22Rv1 (cell line): ENCODE measurements around the gene ZBTB20.
A peak's percentile ranks its signal among the peaks of the same experiment; 100 is the strongest.

ENCODE experiments used
- H3K27ac ChIP-seq: fragments of 450-650 bp; 2 replicates; pipeline ENCODE4 v1.5.1; 2017
- ZFX ChIP-seq: fragments of 450-650 bp; IDR thresholded peaks from 2 replicates; pipeline ENCODE4 v1.6.1; 2017; ENCODE audit warnings: antibody characterized with exemption, borderline replicate concordance
- TF ChIP-seq, protein P1 (sequence below): fragments of 450-650 bp; IDR thresholded peaks from 2 replicates; pipeline ENCODE4 v1.5.1; 2017; ENCODE audit warnings: mild to moderate bottlenecking

ZBTB20 gene

DNA sequence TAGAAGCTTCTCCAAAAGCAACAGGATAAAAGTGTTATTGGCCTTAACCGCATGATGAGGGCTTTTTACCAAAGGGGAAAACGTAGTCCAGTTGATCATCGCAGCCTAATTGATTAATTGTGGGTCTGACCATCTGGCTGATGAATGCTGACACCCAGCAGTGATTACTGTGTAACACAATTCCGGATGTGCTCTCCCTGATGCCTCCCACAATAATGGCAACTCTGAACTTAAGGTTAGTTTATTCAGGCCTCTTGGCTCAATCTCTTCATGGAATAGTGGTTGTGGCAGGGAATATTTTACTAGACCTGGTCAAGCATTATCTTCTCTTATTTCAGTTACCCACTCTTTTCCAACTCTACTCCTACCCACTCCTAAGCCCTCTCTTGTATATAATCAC, 520.3 kb downstream of the ZBTB20 start:
- TF ChIP-seq, protein P1, sequence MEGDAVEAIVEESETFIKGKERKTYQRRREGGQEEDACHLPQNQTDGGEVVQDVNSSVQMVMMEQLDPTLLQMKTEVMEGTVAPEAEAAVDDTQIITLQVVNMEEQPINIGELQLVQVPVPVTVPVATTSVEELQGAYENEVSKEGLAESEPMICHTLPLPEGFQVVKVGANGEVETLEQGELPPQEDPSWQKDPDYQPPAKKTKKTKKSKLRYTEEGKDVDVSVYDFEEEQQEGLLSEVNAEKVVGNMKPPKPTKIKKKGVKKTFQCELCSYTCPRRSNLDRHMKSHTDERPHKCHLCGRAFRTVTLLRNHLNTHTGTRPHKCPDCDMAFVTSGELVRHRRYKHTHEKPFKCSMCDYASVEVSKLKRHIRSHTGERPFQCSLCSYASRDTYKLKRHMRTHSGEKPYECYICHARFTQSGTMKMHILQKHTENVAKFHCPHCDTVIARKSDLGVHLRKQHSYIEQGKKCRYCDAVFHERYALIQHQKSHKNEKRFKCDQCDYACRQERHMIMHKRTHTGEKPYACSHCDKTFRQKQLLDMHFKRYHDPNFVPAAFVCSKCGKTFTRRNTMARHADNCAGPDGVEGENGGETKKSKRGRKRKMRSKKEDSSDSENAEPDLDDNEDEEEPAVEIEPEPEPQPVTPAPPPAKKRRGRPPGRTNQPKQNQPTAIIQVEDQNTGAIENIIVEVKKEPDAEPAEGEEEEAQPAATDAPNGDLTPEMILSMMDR, result no peak
- no peak for TF ChIP-seq ZFX
- no peak overlapping the region for H3K27ac ChIP-seq

DNA sequence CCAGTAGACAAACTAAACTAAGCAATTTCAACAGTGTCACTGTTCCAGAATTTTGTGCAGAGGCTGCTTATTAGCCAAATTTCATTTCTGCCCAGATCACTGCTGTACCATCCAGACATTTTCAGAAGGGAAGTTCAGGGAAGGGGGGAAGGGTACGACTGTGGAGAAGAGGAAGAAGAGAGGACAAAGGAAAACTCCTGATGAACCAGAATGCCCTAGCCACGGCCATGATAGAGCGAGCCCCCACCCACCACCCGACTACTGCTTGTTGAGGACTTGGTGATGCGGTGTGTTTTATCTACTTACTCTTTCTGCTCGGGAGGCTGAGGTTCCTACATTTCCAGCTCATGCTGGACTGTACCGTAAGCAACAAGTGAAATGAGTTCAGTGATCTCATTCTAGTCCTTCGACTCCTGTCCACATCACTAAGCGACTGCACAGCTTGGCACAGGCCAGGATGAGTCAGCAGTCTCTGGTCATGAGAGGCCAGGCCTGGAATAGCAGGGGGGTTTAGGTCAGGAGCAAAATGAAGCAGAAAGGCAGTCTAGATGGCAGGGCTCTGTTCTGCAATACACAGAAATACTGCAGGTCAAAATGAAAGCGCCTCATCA, 522.4 kb downstream of the ZBTB20 start:
- H3K27ac ChIP-seq, result peak overlapping the region; percentile 29; the same call in 1 of the 2 replicates
- TF ChIP-seq, protein P1, result no peak
- TF ChIP-seq ZFX, result no peak

DNA sequence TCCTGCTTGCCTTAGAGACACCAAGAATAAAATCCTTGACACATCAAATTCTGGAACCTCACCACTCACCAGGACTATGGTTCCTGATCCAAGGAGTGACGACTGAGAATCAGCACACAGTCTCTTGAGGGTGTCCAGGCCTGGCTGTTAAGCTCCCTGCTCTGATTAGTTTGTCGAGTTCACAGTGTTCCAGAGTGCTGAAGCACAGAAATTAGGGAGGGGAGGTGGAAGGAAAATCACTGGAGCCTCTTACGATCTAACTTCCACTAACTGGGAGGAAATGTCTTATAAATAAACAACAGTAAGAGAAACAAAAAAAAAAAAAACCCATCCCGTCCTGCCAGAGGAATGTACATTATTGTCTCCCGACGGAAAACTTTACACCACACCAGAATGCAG, 523.0 kb downstream of the ZBTB20 start:
- TF ChIP-seq ZFX, result no peak
- TF ChIP-seq, protein P1, result no peak
- H3K27ac ChIP-seq, result peak overlapping the region; percentile 29; the same call in 1 of the 2 replicates

DNA sequence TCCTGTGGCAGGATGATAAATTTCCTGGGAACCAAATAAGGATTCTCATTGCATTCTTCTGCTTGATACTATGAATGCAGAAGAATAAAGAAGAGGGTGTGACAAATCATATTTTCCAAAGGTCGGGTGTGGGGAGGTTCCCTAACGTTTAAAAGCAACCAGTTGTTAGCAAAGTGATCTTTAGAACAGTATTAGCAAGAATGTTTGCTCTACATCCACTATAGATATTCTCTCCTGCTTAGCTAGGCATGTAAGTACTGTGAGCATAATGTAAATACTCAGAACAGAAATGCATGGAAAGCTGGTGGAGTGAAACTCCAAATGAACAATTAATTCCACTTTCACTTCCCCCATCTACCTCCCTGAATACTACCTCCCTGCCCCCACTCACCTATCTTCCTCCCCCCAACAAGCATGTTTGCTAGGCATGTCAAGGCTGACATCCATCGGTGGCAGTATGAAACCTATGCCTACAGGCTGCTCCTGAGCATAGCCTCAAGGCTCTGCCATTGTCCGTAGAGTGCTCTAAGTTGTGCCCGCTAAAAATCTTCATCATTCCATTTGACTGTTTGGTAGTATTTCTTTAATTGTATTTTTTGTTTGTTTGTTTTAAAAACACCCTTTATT, 523.6 kb downstream of the ZBTB20 start:
- TF ChIP-seq ZFX, result no peak
- TF ChIP-seq, protein P1, result no peak
- H3K27ac ChIP-seq, result no peak overlapping the region

DNA sequence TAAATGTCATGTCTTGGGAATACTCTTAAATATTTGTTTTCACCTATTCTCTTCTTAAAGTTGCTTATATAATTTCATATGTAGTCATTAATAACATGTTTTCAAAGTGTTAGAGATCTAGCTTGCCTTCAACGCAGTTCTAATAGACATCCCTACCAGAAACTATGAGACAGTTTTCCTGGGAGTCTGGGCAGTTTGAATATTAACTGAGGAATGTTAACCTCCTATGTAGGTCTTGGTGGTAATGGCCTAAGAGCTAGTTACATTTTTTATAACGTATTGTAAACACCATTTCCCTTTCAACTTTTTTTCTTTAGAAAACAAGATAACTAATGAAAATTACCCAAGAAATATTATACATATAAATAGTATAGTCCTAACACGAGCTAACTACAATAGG, 525.1 kb downstream of the ZBTB20 start:
- no peak for TF ChIP-seq ZFX
- TF ChIP-seq, protein P1, result no peak
- no peak overlapping the region for H3K27ac ChIP-seq

DNA sequence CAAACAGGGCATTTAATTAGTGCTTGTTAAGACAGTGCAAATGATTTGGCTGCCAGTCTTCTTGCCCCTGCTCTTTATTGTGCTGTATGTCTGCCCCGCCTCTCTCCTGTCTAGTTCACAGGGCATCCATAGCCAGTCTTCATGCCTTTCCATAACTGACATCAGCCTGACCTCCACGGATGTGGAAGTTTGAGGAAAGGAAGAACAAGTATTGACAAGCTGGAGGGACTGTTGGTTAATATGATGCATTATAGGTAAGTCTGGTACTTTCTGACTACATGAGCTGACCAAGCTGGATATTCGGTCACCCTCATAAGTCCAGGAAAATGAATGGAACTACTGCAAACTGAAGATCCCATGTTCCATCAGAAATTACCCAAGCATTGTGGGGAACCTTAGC, 527.3 kb downstream of the ZBTB20 start:
- H3K27ac ChIP-seq, result no peak overlapping the region
- TF ChIP-seq ZFX, result no peak
- TF ChIP-seq, protein P1, result no peak

DNA sequence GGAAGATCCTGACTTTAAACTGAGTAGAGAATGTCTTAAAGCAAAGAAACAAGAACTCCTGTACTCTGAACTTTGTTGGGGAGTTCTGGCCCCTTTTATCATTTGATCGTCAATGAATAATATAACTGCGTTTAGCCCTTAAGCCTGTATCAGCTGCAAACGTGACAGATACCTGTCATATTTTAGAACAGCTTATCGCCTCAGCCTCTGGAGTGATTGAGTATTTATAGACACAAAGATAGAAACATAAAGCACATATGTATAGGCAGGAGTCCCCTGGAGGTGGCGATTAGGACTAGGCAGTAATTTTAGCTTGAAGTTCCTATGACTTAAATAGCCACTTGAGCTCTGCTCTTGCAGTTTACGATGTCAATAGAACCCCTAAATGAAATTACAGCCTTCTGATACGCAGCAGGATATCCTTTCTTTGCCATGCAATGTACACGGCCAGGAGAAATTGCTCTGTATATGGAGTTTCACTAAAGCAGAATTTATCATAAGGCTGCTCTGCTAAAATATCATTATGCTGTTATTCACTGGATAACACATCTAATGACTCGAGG, 531.5 kb downstream of the ZBTB20 start:
- TF ChIP-seq, protein P1, result no peak
- no peak for TF ChIP-seq ZFX
- no peak overlapping the region for H3K27ac ChIP-seq
